Cardiac muscle cell (in vitro differentiated cells and primary cell): ENCODE results near the gene ACVRL1. TPM values are rescaled to one million over a fixed set of nuclear protein-coding genes. Genes with fewer than 3 reads are reported as not detected.

Experiments
- DNase-seq, 2 donors: peaks; one replicate each; pipeline versions ENCODE4 v3.0.0 to v3.0.0-alpha.2; 2010 to 2017; ENCODE audit warnings: low read depth in 1 of 2, low spot score in 1 of 2
- H3K27ac ChIP-seq: fragments of 200-600 bp; sonication (generic); 2 replicates; pipeline ENCODE4 v1.5.1; 2016
- H3K27me3 ChIP-seq: fragments of 200-600 bp; sonication (generic); 2 replicates; pipeline ENCODE4 v1.6.0; 2016; ENCODE audit warnings: control low read depth
- H3K36me3 ChIP-seq: fragments of 200-600 bp; sonication (generic); 2 replicates; pipeline ENCODE4 v1.5.1; 2016; ENCODE audit warnings: control low read depth
- H3K4me1 ChIP-seq: fragments of 200-600 bp; sonication (generic); 2 replicates; pipeline ENCODE4 v1.8.1; 2017; ENCODE audit warnings: low read depth, mild to moderate bottlenecking, mixed run types
- H3K4me3 ChIP-seq: fragments of 200-600 bp; sonication (generic); 2 replicates; pipeline ENCODE4 v1.5.1; 2016; ENCODE audit warnings: mild to moderate bottlenecking
- H3K9me3 ChIP-seq: fragments of 200-600 bp; sonication (generic); 2 replicates; pipeline ENCODE4 v1.5.1; 2017; ENCODE audit warnings: low read depth, mild to moderate bottlenecking, control low read depth
- CTCF ChIP-seq: IDR thresholded peaks from 2 replicates; pipeline ENCODE4 v1.5.1; 2012; ENCODE audit warnings: low read depth, mild to moderate bottlenecking, low read length
- polyA plus RNA-seq: library from polyadenylated mRNA; unstranded; fragments of >200 nt; fragmentation: Nextera tagmentation; extraction: Ambion mirVana; gene quantifications from 2 replicates; pipeline ENCODE4 v1.2.1, GENCODE V29; 2016
- total RNA-seq: library from RNA; depleted of rRNA; stranded (reverse); fragments of >200 nt; gene quantifications from 2 replicates; pipeline ENCODE4 v1.2.3, GENCODE V29; 2016

ACVRL1 gene
- total and polyA plus RNA-seq, 2 experiments from 2014 or later = 5.5 TPM; not detected in 1

- Histone ChIP-seq H3K4me1 (peaks cover 39% of the 10 kb centered on the region), H3K36me3 (peaks cover 7% of the 10 kb centered on the region), H3K27ac (peak overlapping the region; percentile 77), H3K9me3 (no peaks in the 10 kb centered on the region), H3K4me3 (no peak overlapping the region), H3K27me3 (no peaks in the 10 kb centered on the region)
- peak; percentile 49 to 52 for DNase-seq
- peak; percentile 74 for TF ChIP-seq CTCF
These were observed 63.8 kb downstream of the ACVRL1 start for GRCh38 chr12:51970904-51971646.

GRCh38 chr12:51971679-51972421 lies 64.5 kb downstream of the ACVRL1 start:
- peaks cover 12% of the 10 kb centered on the region for H3K36me3 ChIP-seq
- peaks cover 46% of the 10 kb centered on the region for H3K4me1 ChIP-seq
- H3K9me3 ChIP-seq = no peaks in the 10 kb centered on the region
- H3K27me3 ChIP-seq = no peaks in the 10 kb centered on the region
- H3K27ac ChIP-seq = peak overlapping the region; percentile 77
- no peak for TF ChIP-seq CTCF
- peak in 1 of 2 donors; percentile 55 for DNase-seq
- no peak overlapping the region for H3K4me3 ChIP-seq

GRCh38 chr12:51972422-51972812 lies 65.1 kb downstream of the ACVRL1 start:
- Histone ChIP-seq H3K4me3 (no peak overlapping the region), H3K27ac (peak overlapping the region; percentile 77)
- TF ChIP-seq CTCF = no peak

GRCh38 chr12:51972849-51973273 lies 65.6 kb downstream of the ACVRL1 start:
- DNase-seq = peak; percentile 49 to 94
- peaks cover 52% of the 10 kb centered on the region for H3K4me1 ChIP-seq
- H3K9me3 ChIP-seq = no peaks in the 10 kb centered on the region
- no peaks in the 10 kb centered on the region for H3K27me3 ChIP-seq
- H3K4me3 ChIP-seq = no peak overlapping the region
- peaks cover 12% of the 10 kb centered on the region for H3K36me3 ChIP-seq
- TF ChIP-seq CTCF = no peak
- H3K27ac ChIP-seq = peak overlapping the region; percentile 77

More at GRCh38 chr12:51972422-51972812, 65.1 kb downstream of the ACVRL1 start:
- Histone ChIP-seq H3K27me3 (no peaks in the 10 kb centered on the region), H3K9me3 (no peaks in the 10 kb centered on the region), H3K36me3 (peaks cover 12% of the 10 kb centered on the region), H3K4me1 (peaks cover 52% of the 10 kb centered on the region)
- no peak for DNase-seq

Other genes with a start within 250 kb of the ACVRL1 start
- 10.5 and 14.1 TPM in 2 replicates for gene FIGNL2, start 58.8 kb upstream of the ACVRL1 start, total RNA-seq
- gene FIGNL2, start 58.8 kb upstream of the ACVRL1 start, polyA plus RNA-seq = 3.0 and 5.0 TPM in 2 replicates
- gene ANKRD33, start 19.4 kb upstream of the ACVRL1 start, total RNA-seq = 0.30 TPM in 1 of 2 replicates, not detected in the other
- 1.2 TPM in 1 of 2 replicates, not detected in the other for gene ANKRD33, start 19.4 kb upstream of the ACVRL1 start, polyA plus RNA-seq
- gene ACVR1B, start 44.2 kb downstream of the ACVRL1 start, total RNA-seq = 38.1 and 46.4 TPM in 2 replicates
- 11.9 and 12.5 TPM in 2 replicates for gene ACVR1B, start 44.2 kb downstream of the ACVRL1 start, polyA plus RNA-seq
- 8.2 and 12.5 TPM in 2 replicates for gene TAMALIN, start 99.4 kb downstream of the ACVRL1 start, total RNA-seq
- 8.2 and 15.0 TPM in 2 replicates for gene TAMALIN, start 99.4 kb downstream of the ACVRL1 start, polyA plus RNA-seq
- gene NR4A1, start 143.9 kb downstream of the ACVRL1 start, total RNA-seq = 14.7 and 24.1 TPM in 2 replicates
- 13.7 and 23.7 TPM in 2 replicates for gene NR4A1, start 143.9 kb downstream of the ACVRL1 start, polyA plus RNA-seq
- gene ATG101, start 162.5 kb downstream of the ACVRL1 start, total RNA-seq = 37.4 and 39.9 TPM in 2 replicates
- gene ATG101, start 162.5 kb downstream of the ACVRL1 start, polyA plus RNA-seq = 32.5 and 36.6 TPM in 2 replicates
- not detected in 2 replicates for gene SMIM41, start 172.2 kb downstream of the ACVRL1 start, total RNA-seq
- gene SMIM41, start 172.2 kb downstream of the ACVRL1 start, polyA plus RNA-seq = not detected in 2 replicates